ENCODE measurements around the gene SMIM7. TPM values are rescaled to one million over a fixed set of nuclear protein-coding genes. Genes with fewer than 3 reads are reported as not detected.

SMIM7 gene
- total and polyA plus RNA-seq, 2 of the 13 experiments (the other 11 are each of a cell fraction or from before 2014, with no cell fraction given) = 55.7 to 74.9 TPM

DNA sequence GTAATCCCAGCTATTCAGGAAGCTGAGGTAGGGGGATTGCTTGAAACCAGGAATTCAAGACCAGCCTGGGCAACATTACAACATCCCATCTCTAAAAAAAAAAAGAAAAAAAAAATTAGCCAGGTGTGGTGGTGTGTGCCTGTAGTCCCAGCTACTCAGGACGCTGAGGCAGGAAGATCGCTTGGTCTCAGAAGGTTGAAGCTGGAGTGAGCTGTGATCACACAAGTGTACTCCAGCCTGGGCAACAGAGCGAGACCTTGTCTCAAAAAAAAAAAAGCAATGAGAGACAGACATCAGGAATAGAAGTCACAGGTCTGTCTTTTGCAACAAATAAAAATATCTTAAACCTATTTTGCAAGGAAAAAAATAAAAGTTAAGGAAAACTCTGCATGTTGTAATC lies 24.3 kb upstream of the SMIM7 start:
- H3K79me2 ChIP-seq (ENCODE audit: insufficient read depth, low read length) = no peaks in the 10 kb centered on the region
- H3K4me1 ChIP-seq (ENCODE audit: insufficient read depth, low read length) = peaks cover 14% of the 10 kb centered on the region
- H2AFZ ChIP-seq (ENCODE audit: low read length) = no peak overlapping the region
- TF ChIP-seq, protein P1, sequence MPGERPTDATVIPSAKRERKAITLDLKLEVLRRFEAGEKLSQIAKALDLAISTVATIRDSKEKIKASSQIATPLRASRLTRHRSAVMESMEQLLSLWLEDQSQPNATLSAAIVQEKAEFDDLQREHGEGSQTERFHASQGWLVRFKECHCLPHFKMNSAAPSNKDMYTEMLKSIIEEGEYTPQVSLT (CRISPR knock-in tag; IDR thresholded peaks at IDR 0.05; ENCODE audit: borderline replicate concordance, low read depth) = no peak
- TF ChIP-seq ZNF75D (CRISPR knock-in tag; IDR thresholded peaks at IDR 0.05; ENCODE audit: borderline replicate concordance) = no peak
- TF ChIP-seq ZNF33B (CRISPR knock-in tag; IDR thresholded peaks at IDR 0.05) = no peak
- TF ChIP-seq BORCS8-MEF2B (CRISPR knock-in tag; IDR thresholded peaks at IDR 0.05) = no peak
- no peak for TF ChIP-seq ZNF337 (CRISPR knock-in tag; IDR thresholded peaks at IDR 0.05; ENCODE audit: borderline replicate concordance, low read depth)
- TF ChIP-seq, protein P2, sequence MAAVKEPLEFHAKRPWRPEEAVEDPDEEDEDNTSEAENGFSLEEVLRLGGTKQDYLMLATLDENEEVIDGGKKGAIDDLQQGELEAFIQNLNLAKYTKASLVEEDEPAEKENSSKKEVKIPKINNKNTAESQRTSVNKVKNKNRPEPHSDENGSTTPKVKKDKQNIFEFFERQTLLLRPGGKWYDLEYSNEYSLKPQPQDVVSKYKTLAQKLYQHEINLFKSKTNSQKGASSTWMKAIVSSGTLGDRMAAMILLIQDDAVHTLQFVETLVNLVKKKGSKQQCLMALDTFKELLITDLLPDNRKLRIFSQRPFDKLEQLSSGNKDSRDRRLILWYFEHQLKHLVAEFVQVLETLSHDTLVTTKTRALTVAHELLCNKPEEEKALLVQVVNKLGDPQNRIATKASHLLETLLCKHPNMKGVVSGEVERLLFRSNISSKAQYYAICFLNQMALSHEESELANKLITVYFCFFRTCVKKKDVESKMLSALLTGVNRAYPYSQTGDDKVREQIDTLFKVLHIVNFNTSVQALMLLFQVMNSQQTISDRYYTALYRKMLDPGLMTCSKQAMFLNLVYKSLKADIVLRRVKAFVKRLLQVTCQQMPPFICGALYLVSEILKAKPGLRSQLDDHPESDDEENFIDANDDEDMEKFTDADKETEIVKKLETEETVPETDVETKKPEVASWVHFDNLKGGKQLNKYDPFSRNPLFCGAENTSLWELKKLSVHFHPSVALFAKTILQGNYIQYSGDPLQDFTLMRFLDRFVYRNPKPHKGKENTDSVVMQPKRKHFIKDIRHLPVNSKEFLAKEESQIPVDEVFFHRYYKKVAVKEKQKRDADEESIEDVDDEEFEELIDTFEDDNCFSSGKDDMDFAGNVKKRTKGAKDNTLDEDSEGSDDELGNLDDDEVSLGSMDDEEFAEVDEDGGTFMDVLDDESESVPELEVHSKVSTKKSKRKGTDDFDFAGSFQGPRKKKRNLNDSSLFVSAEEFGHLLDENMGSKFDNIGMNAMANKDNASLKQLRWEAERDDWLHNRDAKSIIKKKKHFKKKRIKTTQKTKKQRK (IDR thresholded peaks at IDR 0.05; ENCODE audit: low read length) = no peak
- TF ChIP-seq SP2 (CRISPR knock-in tag; IDR thresholded peaks at IDR 0.05) = no peak
- TF ChIP-seq ZKSCAN1 (IDR thresholded peaks at IDR 0.05; ENCODE audit: low read length) = no peak
- TF ChIP-seq ZNF431 (CRISPR knock-in tag; IDR thresholded peaks at IDR 0.05; ENCODE audit: borderline replicate concordance, low read depth) = no peak
- no peak for TF ChIP-seq PAX8 (CRISPR knock-in tag; IDR thresholded peaks at IDR 0.05; ENCODE audit: borderline replicate concordance)
- TF ChIP-seq, protein P3, sequence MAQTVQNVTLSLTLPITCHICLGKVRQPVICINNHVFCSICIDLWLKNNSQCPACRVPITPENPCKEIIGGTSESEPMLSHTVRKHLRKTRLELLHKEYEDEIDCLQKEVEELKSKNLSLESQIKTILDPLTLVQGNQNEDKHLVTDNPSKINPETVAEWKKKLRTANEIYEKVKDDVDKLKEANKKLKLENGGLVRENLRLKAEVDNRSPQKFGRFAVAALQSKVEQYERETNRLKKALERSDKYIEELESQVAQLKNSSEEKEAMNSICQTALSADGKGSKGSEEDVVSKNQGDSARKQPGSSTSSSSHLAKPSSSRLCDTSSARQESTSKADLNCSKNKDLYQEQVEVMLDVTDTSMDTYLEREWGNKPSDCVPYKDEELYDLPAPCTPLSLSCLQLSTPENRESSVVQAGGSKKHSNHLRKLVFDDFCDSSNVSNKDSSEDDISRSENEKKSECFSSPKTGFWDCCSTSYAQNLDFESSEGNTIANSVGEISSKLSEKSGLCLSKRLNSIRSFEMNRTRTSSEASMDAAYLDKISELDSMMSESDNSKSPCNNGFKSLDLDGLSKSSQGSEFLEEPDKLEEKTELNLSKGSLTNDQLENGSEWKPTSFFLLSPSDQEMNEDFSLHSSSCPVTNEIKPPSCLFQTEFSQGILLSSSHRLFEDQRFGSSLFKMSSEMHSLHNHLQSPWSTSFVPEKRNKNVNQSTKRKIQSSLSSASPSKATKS (CRISPR knock-in tag; IDR thresholded peaks at IDR 0.05) = no peak
- TF ChIP-seq PHF5A (CRISPR knock-in tag; IDR thresholded peaks at IDR 0.05; ENCODE audit: low read depth, unreplicated experiment) = no peak
- TF ChIP-seq ZNF569 (CRISPR knock-in tag; IDR thresholded peaks at IDR 0.05; ENCODE audit: borderline replicate concordance) = no peak
- TF ChIP-seq SMARCC2 (IDR thresholded peaks at IDR 0.05) = no peak
- no peak for TF ChIP-seq MIER2 (CRISPR knock-in tag; IDR thresholded peaks at IDR 0.05)
- TF ChIP-seq, protein P4, sequence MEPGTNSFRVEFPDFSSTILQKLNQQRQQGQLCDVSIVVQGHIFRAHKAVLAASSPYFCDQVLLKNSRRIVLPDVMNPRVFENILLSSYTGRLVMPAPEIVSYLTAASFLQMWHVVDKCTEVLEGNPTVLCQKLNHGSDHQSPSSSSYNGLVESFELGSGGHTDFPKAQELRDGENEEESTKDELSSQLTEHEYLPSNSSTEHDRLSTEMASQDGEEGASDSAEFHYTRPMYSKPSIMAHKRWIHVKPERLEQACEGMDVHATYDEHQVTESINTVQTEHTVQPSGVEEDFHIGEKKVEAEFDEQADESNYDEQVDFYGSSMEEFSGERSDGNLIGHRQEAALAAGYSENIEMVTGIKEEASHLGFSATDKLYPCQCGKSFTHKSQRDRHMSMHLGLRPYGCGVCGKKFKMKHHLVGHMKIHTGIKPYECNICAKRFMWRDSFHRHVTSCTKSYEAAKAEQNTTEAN (CRISPR knock-in tag; conservative IDR thresholded peaks at IDR 0.05) = no peak
- H3K36me3 ChIP-seq (replicated peaks in 1 of 2; ENCODE audit: control insufficient read depth in 1 of 2, insufficient read depth in 2 of 2, low read length in 2 of 2) = peaks cover 2 to 7% of the 10 kb centered on the region in 2 experiments; a peak in 3 of 5 replicates
- no peak overlapping the region for H3K27ac ChIP-seq (ENCODE audit: extremely low read length, insufficient read depth, low read length)
- ChIA-PET POLR2A (no interaction called here), CTCF (ENCODE audit: low intra/inter-chr PET ratio, low total read pairs) (no interaction called here)
- 93% methylated on average over 3 of the region's 3 CpGs for WGBS (ENCODE audit: low lambda C conversion rate)
- no peaks in the 10 kb centered on the region for H3K9me3 ChIP-seq (ENCODE audit: low read length)
- FAIRE-seq (no peak), ATAC-seq (no peak), DNase-seq (ENCODE audit: low spot score) (no peak)
- H3K9ac ChIP-seq (ENCODE audit: insufficient read depth, low read depth, low read length) = no peak overlapping the region
- BruUV-seq (replicated peaks) = no TSS peak
- no peaks in the 10 kb centered on the region for H3K27me3 ChIP-seq (ENCODE audit: control insufficient read depth in 1 of 2, insufficient read depth in 2 of 2, low read length in 2 of 2)
- H3K4me3 ChIP-seq (replicated peaks in 1 of 3; ENCODE audit: insufficient read depth in 1 of 3, low read depth in 2 of 3, low read length in 3 of 3) = no peak overlapping the region
- H4K20me1 ChIP-seq (ENCODE audit: insufficient read depth, low read length) = no peaks in the 10 kb centered on the region
- no peak overlapping the region for H3K4me2 ChIP-seq (ENCODE audit: low read depth, low read length)
- in situ Hi-C loops (cut with HindIII; ENCODE audit: extremely low pct_ligation_motif_present, low pct_unique_long_range_greater_than_20kb) = no loop called here
- intact Hi-C loops (cut with micrococcal nuclease; ENCODE audit: unreplicated experiment) = no loop called here
